Aorta (tissue), 5 donors: ENCODE measurements around the gene XYLT1. TPM values are rescaled to one million over a fixed set of nuclear protein-coding genes. Genes with fewer than 3 reads are reported as not detected.

Experiments used
- ATAC-seq: fragments of 200-7000 bp; cut with Tn5 transposase; one replicate; pipeline ENCODE4 v1.9.1; 2022; ENCODE audit warnings: moderate library complexity; ENCODE audit not compliant: low FRiP score
- DNase-seq, 2 donors: peaks; one replicate each; pipeline ENCODE4 v3.0.0-alpha.2; 2020
- H3K27ac ChIP-seq, 2 donors: one replicate each; pipeline ENCODE4 v1.5.1; 2013; ENCODE audit warnings: low read length in 2 of 2, mild to moderate bottlenecking in 2 of 2, moderate library complexity in 2 of 2, control low read depth in 1 of 2, inconsistent platforms in 1 of 2, low read depth in 1 of 2
- H3K27me3 ChIP-seq, 2 donors: one replicate each; pipeline ENCODE4 v1.6.1; 2013; ENCODE audit warnings: control low read depth in 1 of 2, low read length in 1 of 2, mild to moderate bottlenecking in 1 of 2, moderate library complexity in 1 of 2; ENCODE audit not compliant: insufficient read depth in 2 of 2, control insufficient read depth in 1 of 2
- H3K36me3 ChIP-seq, 2 donors: one replicate each; pipeline ENCODE4 v1.6.1; 2013; ENCODE audit warnings: control low read depth in 1 of 2, low read length in 1 of 2, mild to moderate bottlenecking in 1 of 2; ENCODE audit not compliant: insufficient read depth in 2 of 2, control insufficient read depth in 1 of 2
- H3K4me1 ChIP-seq, 2 donors: one replicate each; pipeline ENCODE4 v1.6.1; 2013; ENCODE audit warnings: low read length in 2 of 2, control low read depth in 1 of 2, mild to moderate bottlenecking in 1 of 2, moderate library complexity in 1 of 2; ENCODE audit not compliant: insufficient read depth in 2 of 2, control insufficient read depth in 1 of 2
- H3K4me3 ChIP-seq, 2 donors: one replicate each; pipeline ENCODE4 v1.5.1; 2013; ENCODE audit warnings: low read length in 2 of 2, control low read depth in 1 of 2, mild to moderate bottlenecking in 1 of 2
- H3K9me3 ChIP-seq: one replicate; pipeline ENCODE4 v1.6.1; 2013; ENCODE audit warnings: mild to moderate bottlenecking, low read length; ENCODE audit not compliant: control insufficient read depth
- WGBS, 2 donors: extraction: QIAGEN DNeasy Blood & Tissue Kit; methylation state at CpG; one replicate each; pipeline ENCODE4 v1.1.7; 2013; 5-methylcytosine and 5-hydroxymethylcytosine counted together
- intact Hi-C, 2 donors: fragments of 100-400 bp; cut with DNase I; formaldehyde crosslinking; loops; one replicate each; pipeline versions ENCODE4 v1.14.2 to v1.15.0; 2022
- polyA plus RNA-seq, 2 donors: library from polyadenylated mRNA; stranded (reverse); fragments of 200-250 nt; gene quantifications; one replicate each; pipeline ENCODE4 v1.2.3, GENCODE V29; 2013
- total RNA-seq, 2 donors: library from RNA; stranded (reverse); fragmentation: NEBNext Ultra II Directional; extraction: Animal tissue kit (Norgen Biotek cat#: 25700); gene quantifications; one replicate each; pipeline ENCODE4 v1.2.1, GENCODE V29; 2021
- donor health status: healthy with polysubstance abuse.
- donor health status: Bipolar disorder and iron deficiency.
- donor health status: DM: no; HTN: no; CAD: no.
- donor health status: DM: no; HTN: no; CAD: no.
- donor health status: DM: yes; HTN: yes; CAD: no.

The XYLT1 gene
- total and polyA plus RNA-seq, 4 donors: 1.3 to 15.9 (median 8.6) TPM

DNA sequence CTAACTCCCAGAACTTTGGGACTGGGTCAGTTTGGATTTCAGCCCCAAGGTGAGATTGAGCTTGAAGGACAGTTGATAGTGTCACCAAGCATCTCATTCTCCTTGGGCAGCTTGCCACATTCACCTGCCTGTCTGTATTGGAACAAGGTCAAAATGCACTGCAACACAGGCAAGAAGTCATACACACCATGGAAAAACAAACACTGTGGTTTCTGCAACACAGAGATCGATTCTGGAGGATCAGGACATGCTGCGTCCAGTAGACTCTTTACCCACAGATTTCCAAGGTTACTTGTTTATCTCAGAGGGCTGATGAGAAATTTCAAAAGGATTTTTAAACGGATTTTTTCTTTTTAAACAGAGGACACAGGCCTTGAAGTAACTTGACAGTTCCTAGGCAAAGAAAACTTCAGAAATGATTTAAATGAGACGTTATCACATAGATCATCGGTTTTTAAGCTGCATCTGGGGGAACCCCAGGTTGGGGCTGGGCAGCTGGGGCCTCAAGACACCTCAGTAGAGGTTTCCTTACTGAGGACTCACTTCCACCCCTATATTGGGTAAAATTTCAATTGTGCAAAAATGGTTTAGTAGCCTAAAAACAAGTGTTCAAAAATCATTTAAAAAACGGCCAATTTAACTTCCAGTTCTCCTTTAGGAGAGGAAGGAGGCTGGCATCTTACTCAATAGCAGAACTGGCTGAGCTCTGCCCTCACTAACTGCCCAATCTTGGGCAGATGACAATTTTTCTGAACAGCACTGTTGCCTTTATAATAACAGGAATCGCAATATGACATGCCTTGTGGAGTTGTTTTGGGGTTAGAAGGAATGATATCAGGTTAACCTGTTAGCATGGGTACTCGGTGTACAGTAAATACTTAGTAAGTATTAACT, 299.3 kb downstream of the XYLT1 start:
- no peak overlapping the region for H3K27ac ChIP-seq

DNA sequence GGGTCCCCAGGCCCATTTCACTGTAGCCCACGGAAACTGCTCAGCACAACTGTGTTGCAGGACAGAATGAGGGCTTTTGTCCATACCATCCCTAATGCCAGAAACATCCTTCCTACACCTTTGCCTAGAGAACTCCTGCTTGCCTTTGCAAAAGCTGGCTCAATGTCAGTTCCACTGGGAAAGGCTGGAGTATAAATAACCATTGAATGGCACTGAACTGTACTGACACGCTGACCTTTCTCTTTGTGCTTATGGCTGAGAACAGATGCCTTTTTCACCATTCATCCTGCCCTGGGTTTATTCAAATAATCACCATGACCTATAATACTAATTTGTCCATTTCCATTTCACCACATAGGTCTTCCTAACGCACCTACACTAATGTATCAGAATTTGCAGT, 300.3 kb downstream of the XYLT1 start:
- no peak overlapping the region for H3K4me3 ChIP-seq
- ATAC-seq: no peak

More for the DNA sequence above, 299.3 kb downstream of the XYLT1 start:
- DNase-seq: no peak
- Histone ChIP-seq H3K4me3 (no peak overlapping the region), H3K4me1 (no peaks in the 10 kb centered on the region), H3K27me3 (no peaks in the 10 kb centered on the region), H3K36me3 (peaks cover 0 to 2% of the 10 kb centered on the region in 2 donors), H3K9me3 (peaks cover 1% of the 10 kb centered on the region)
- no peak for ATAC-seq
- intact Hi-C loops: no loop called here
- 65 to 70% methylated on average over 8 of the region's 8 CpGs for WGBS, 2 donors

DNA sequence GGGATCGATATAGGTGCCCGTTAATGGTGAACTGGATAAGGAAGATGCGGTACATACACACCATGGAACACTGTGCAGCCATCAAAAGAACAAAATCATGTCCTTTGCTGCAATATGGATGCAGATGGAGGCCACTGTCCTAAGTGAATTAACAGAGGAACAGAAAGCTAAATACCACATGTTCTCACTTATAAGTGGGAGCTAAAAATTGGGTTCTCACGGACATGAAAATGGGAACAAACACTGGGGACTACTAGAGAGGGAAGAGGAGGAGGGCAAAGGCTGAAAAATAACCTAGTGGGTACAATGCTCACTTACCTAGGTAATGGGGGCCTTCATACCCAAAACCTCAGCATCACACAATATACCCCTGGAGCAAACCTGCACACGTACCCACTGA, 302.6 kb downstream of the XYLT1 start:
- no peak for ATAC-seq
- intact Hi-C loops: no loop called here

More for the DNA sequence above, 300.3 kb downstream of the XYLT1 start:
- DNase-seq: no peak
- H3K36me3 ChIP-seq: no peaks in the 10 kb centered on the region
- H3K4me1 ChIP-seq: no peaks in the 10 kb centered on the region
- intact Hi-C loops: no loop called here
- 88 to 93% methylated on average over 3 of the region's 3 CpGs for WGBS, 2 donors
- peaks cover 1% of the 10 kb centered on the region for H3K9me3 ChIP-seq
- no peak overlapping the region for H3K27ac ChIP-seq
- no peaks in the 10 kb centered on the region for H3K27me3 ChIP-seq

DNA sequence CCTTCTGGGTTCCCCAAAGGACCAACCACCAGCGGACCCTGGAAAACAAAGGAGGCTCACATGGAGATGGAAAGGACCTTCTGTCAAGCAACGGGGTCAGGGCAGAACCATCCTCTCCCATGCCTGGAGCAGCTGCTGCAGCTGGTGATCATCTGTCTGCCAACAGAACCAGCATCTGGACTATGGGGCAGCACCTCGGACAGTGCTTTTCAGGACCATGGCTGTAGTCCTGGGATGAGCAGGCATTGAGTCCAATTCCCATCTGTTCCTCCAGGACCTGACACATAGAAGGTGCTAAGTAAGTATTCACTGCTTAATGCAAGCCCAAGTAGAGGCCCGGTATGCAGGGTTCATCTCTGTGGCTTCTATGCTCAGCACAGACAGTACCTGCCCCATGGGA, 304.7 kb downstream of the XYLT1 start:
- Histone ChIP-seq H3K9me3 (peaks cover 1% of the 10 kb centered on the region), H3K27ac (no peak overlapping the region), H3K4me1 (no peaks in the 10 kb centered on the region), H3K27me3 (no peaks in the 10 kb centered on the region), H3K4me3 (no peak overlapping the region), H3K36me3 (no peaks in the 10 kb centered on the region)
- WGBS, 2 donors: 82 to 89% methylated on average over 4 of the region's 4 CpGs
- ATAC-seq (no peak), DNase-seq (no peak)
- intact Hi-C loops: no loop called here

More for the DNA sequence above, 302.6 kb downstream of the XYLT1 start:
- H3K4me1 ChIP-seq: no peaks in the 10 kb centered on the region
- no peak overlapping the region for H3K27ac ChIP-seq
- no peak overlapping the region for H3K4me3 ChIP-seq
- WGBS, 2 donors: 96 to 97% methylated on average over 5 of the region's 5 CpGs
- H3K27me3 ChIP-seq: no peaks in the 10 kb centered on the region
- peaks cover 1% of the 10 kb centered on the region for H3K9me3 ChIP-seq
- no peaks in the 10 kb centered on the region for H3K36me3 ChIP-seq
- no peak for DNase-seq

DNA sequence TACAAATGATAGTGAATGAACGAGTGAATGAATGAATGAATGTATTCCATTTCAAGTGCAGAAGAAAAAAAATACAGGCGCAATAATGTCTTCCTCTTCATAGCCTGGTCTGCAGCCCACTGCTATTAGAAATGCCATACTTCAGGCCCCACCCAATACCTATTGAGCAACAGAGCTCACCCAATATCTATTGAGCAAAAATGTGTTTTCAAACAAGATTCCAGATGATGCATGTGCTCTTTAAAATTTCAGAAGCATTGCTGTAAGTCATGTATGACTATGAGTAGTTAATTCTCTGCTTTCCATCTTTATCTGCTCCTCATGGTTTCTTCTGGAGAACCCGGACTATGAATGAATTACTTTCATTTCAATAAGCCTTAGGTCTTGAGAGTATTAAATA, 308.2 kb downstream of the XYLT1 start:
- ATAC-seq: no peak
- Histone ChIP-seq H3K9me3 (no peaks in the 10 kb centered on the region), H3K36me3 (no peaks in the 10 kb centered on the region), H3K4me1 (no peaks in the 10 kb centered on the region), H3K27me3 (no peaks in the 10 kb centered on the region), H3K4me3 (no peak overlapping the region), H3K27ac (no peak overlapping the region)
- intact Hi-C loops: no loop called here
- no peak for DNase-seq
- WGBS, 2 donors: 93 to 96% methylated on average over 3 of the region's 3 CpGs

DNA sequence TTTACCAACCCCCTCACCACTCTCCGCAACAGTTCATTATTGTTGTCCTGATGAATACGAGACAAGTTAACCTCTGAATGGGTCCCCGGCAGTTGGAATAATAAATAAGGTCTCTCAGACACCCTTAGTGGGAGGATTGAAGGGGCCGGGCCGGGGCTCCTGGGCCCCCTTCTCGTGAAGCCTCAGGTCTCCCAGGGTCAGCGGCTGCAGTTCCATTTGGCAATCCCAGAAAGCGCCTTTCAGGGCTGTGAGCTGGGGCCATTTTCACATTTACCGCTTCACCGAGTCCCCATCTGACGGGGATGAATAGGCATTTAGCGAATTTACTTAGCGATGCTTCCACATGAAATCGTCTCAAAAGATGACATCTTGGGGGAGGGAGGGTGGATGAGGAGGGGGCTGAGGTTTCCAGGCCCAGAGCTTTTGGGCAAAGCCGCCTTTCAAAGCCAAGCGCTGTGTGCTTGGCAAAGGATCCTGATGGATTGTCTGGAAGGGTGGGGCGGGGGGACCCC, 309.8 kb downstream of the XYLT1 start:
- ATAC-seq: no peak
- Histone ChIP-seq H3K4me1 (no peaks in the 10 kb centered on the region), H3K36me3 (no peaks in the 10 kb centered on the region), H3K4me3 (no peak overlapping the region), H3K27ac (no peak overlapping the region), H3K27me3 (no peaks in the 10 kb centered on the region), H3K9me3 (no peaks in the 10 kb centered on the region)
- no peak for DNase-seq
- intact Hi-C loops: no loop called here
- WGBS, 2 donors: 76 to 77% methylated on average over 17 of the region's 17 CpGs

DNA sequence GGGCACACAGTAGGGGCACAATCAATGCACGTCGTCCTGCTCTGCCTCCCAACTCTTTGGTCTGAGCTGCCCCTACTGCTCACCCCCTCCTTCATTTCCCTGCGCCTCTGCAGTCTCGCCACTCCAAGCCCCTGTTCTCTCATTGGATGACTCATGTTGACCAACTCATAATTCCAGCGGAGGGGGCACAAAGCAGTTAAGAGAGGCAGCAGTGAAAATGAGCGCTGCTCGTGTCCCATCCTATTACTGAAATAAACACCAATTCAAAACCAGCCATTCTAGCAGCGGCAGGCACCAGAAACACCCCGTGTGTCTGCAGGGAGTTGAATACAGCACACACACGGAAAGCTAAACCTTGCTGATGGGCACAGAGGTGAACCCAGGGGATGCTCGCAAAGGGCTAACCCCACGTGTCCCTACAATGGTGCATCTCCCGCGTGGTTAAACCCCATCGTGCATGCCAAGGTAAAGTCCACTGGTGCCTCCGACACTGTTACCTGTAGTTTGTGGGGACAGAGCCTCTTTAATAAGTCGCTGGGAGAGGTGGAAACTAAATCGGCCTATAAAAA, 310.4 kb downstream of the XYLT1 start:
- H3K27me3 ChIP-seq: no peaks in the 10 kb centered on the region
- no peaks in the 10 kb centered on the region for H3K36me3 ChIP-seq
- no peaks in the 10 kb centered on the region for H3K9me3 ChIP-seq
- no peaks in the 10 kb centered on the region for H3K4me1 ChIP-seq
- 52 to 56% methylated on average over 18 of the region's 18 CpGs for WGBS, 2 donors
- intact Hi-C loops: no loop called here
- H3K4me3 ChIP-seq: no peak overlapping the region
- ATAC-seq: no peak
- DNase-seq: no peak
- no peak overlapping the region for H3K27ac ChIP-seq

DNA sequence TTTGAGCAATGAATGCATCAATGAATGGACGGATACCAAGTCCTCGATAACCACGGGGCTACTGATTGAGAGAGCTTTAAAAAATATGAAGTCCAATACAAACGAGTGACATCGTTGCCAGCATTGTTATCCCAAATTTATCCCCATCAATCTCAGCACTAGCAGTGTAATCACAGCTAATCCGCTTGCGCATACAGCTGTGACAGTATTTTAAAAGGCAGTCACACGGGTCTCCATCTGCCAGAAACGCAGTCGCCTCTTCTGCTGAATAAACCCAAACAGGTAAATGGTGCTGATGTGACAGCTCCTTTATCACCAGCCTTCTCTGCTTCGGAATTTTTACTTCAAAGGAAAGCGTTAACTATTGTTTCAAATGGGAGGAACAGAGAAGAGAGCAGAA, 311.1 kb downstream of the XYLT1 start:
- H3K4me3 ChIP-seq: no peak overlapping the region
- no peak overlapping the region for H3K27ac ChIP-seq
- ATAC-seq: no peak
- H3K36me3 ChIP-seq: no peaks in the 10 kb centered on the region
- H3K4me1 ChIP-seq: no peaks in the 10 kb centered on the region
- H3K27me3 ChIP-seq: no peaks in the 10 kb centered on the region
- intact Hi-C loops: no loop called here
- no peaks in the 10 kb centered on the region for H3K9me3 ChIP-seq
- DNase-seq: no peak
- WGBS, 2 donors: 69 to 78% methylated on average over 12 of the region's 12 CpGs

DNA sequence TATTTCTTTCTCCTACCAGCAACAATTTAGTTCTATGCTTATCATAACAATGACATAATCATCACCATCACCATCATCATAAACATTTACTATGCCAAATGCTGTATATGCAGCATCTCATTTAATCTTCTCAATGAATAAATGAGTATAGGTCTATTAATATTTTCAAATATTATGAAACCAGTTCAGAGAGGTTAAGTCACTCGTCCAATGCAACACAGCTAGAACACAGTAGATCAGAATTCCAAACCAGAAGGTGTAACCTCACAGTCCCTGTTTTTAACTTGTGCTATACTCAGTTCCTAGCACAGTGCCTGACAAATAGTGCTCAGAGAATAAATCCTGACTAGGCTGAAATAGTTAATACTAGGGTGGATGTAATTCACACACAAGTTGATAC, 314.8 kb downstream of the XYLT1 start:
- Histone ChIP-seq H3K27me3 (no peaks in the 10 kb centered on the region), H3K4me3 (no peak overlapping the region), H3K4me1 (no peaks in the 10 kb centered on the region), H3K27ac (no peak overlapping the region), H3K36me3 (no peaks in the 10 kb centered on the region), H3K9me3 (no peaks in the 10 kb centered on the region)
- WGBS, 2 donors: 92 to 97% methylated on average over 1 of the region's 1 CpG
- intact Hi-C loops: no loop called here
- DNase-seq (no peak), ATAC-seq (no peak)
